H1 (cell line): Measurements from ENCODE around the gene RANBP17. TPM values are rescaled to one million over a fixed set of nuclear protein-coding genes. Genes with fewer than 3 reads are reported as not detected.

ENCODE experiments used
- CTCF ChIA-PET: fragments of 300-600 bp; sonication (Branson Sonifier 250); formaldehyde crosslinking; loops from one replicate; lab custom pipeline; 2021; ENCODE audit not compliant: partially characterized antibody; lab: Charles Lee
- POLR2A ChIA-PET: fragments of 300-600 bp; sonication (Branson Sonifier 250); formaldehyde crosslinking; loops from one replicate; lab custom pipeline; 2021; ENCODE audit warnings: inconsistent platforms; ENCODE audit not compliant: partially characterized antibody; lab: Charles Lee
- DNase-seq, 2 experiments: peaks; one replicate each; pipeline versions ENCODE4 v3.0.0 to v3.0.0-alpha.2; 2010 to 2022; ENCODE audit warnings: low spot score in 2 of 2, low read depth in 1 of 2, mixed read lengths in 1 of 2
- FAIRE-seq: peaks from 2 replicates; lab custom pipeline; 2011; peaks lifted over from hg19 to GRCh38; lab: Jason Lieb, UNC
- H2AFZ ChIP-seq: 2 replicates; pipeline ENCODE4 v1.8.1; 2012; ENCODE audit warnings: low read length, inconsistent platforms
- H2AK5ac ChIP-seq: 2 replicates; pipeline ENCODE4 v1.6.1; 2013; ENCODE audit warnings: low read depth, low read length
- H2BK120ac ChIP-seq: replicated peaks from 2 replicates; pipeline ENCODE3; 2013; ENCODE audit warnings: low read depth, low read length, inconsistent platforms
- H2BK12ac ChIP-seq: 2 replicates; pipeline ENCODE4 v1.6.1; 2013; ENCODE audit warnings: low read depth, low read length
- H2BK15ac ChIP-seq: 2 replicates; pipeline ENCODE4 v1.6.1; 2013; ENCODE audit warnings: low read length
- H2BK20ac ChIP-seq: 2 replicates; pipeline ENCODE4 v1.6.1; 2013; ENCODE audit warnings: low read length
- H2BK5ac ChIP-seq: 2 replicates; pipeline ENCODE4 v1.6.1; 2013; ENCODE audit warnings: low read depth, low read length
- H3K14ac ChIP-seq: 2 replicates; pipeline ENCODE4 v1.6.1; 2013; ENCODE audit warnings: inconsistent platforms; ENCODE audit not compliant: insufficient read length
- H3K18ac ChIP-seq: 2 replicates; pipeline ENCODE4 v1.6.1; 2013; ENCODE audit warnings: low read length; ENCODE audit errors: extremely low read depth
- H3K23ac ChIP-seq: 2 replicates; pipeline ENCODE4 v1.6.1; 2013; ENCODE audit warnings: inconsistent platforms; ENCODE audit not compliant: insufficient read length
- H3K23me2 ChIP-seq: 2 replicates; pipeline ENCODE4 v1.6.1; 2013; ENCODE audit warnings: low read depth, low read length
- H3K27ac ChIP-seq: 2 replicates; pipeline ENCODE4 v1.6.1; 2011; ENCODE audit warnings: low read depth, low read length, inconsistent platforms
- H3K27me3 ChIP-seq, 4 experiments: replicated peaks in 1 of 4; 1 replicate in 1 of 4; 2 replicates in 3 of 4; pipeline versions ENCODE4 v1.6.1 to v1.8.1; 2011 to 2013; ENCODE audit warnings: low read length in 3 of 4, mild to moderate bottlenecking in 3 of 4, inconsistent platforms in 2 of 4, mixed read lengths in 2 of 4, moderate library complexity in 1 of 4; ENCODE audit not compliant: control insufficient read depth in 3 of 4, insufficient read depth in 3 of 4; ENCODE audit errors: extremely low read depth in 1 of 4
- H3K36me3 ChIP-seq, 4 experiments: 2 replicates each; pipeline versions ENCODE4 v1.6.1 to v1.8.1; 2011 to 2013; ENCODE audit warnings: mild to moderate bottlenecking in 4 of 4, low read length in 3 of 4, moderate library complexity in 2 of 4, control low read depth in 1 of 4, inconsistent platforms in 1 of 4; ENCODE audit not compliant: insufficient read depth in 4 of 4, control insufficient read depth in 2 of 4
- H3K4ac ChIP-seq: replicated peaks from 2 replicates; pipeline ENCODE3; 2013; ENCODE audit warnings: low read length, low read depth, mixed read lengths, inconsistent platforms; ENCODE audit not compliant: insufficient read length
- H3K4me1 ChIP-seq, 4 experiments: replicated peaks in 1 of 4; 1 replicate in 1 of 4; 2 replicates in 3 of 4; pipeline versions ENCODE4 v1.6.1 to v1.8.1; 2011 to 2013; ENCODE audit warnings: low read length in 3 of 4, inconsistent platforms in 2 of 4, mixed read lengths in 1 of 4; ENCODE audit not compliant: insufficient read depth in 4 of 4, control insufficient read depth in 3 of 4
- H3K4me2 ChIP-seq, 2 experiments: 2 replicates each; pipeline versions ENCODE4 v1.6.1 to v1.8.1; 2011 to 2013; ENCODE audit warnings: low read depth in 2 of 2, low read length in 2 of 2, control low read depth in 1 of 2, inconsistent platforms in 1 of 2, mild to moderate bottlenecking in 1 of 2; ENCODE audit not compliant: insufficient read depth in 1 of 2
- H3K4me3 ChIP-seq, 4 experiments: fragments of 200-600, 300-600 bp in 1 of 4; sonication (generic), shearing (Covaris generic), sonication (Bioruptor Twin) in 1 of 4; 2 replicates each; pipeline versions ENCODE4 v1.5.1 to v1.8.1; 2011 to 2016; ENCODE audit warnings: low read length in 4 of 4, low read depth in 3 of 4, control low read depth in 2 of 4, inconsistent platforms in 2 of 4, mild to moderate bottlenecking in 2 of 4, mixed read lengths in 1 of 4, moderate library complexity in 1 of 4; ENCODE audit not compliant: insufficient read depth in 2 of 4; ENCODE audit errors: extremely low read depth in 1 of 4
- H3K56ac ChIP-seq: replicated peaks from 2 replicates; pipeline ENCODE3; 2013; ENCODE audit warnings: low read depth, mild to moderate bottlenecking, mixed read lengths, low read length, inconsistent platforms; ENCODE audit not compliant: insufficient read length
- H3K79me1 ChIP-seq: 2 replicates; pipeline ENCODE4 v1.6.1; 2013; ENCODE audit warnings: low read depth, low read length, control low read depth
- H3K79me2 ChIP-seq, 2 experiments: 2 replicates each; pipeline versions ENCODE4 v1.6.1 to v1.8.1; 2012 to 2013; ENCODE audit warnings: low read length in 2 of 2, mild to moderate bottlenecking in 2 of 2, inconsistent platforms in 1 of 2; ENCODE audit not compliant: insufficient read depth in 2 of 2, control insufficient read depth in 1 of 2
- H3K9ac ChIP-seq, 4 experiments: replicated peaks in 1 of 4; 1 replicate in 1 of 4; 2 replicates in 3 of 4; pipeline versions ENCODE4 v1.6.1 to v1.8.1; 2011 to 2013; ENCODE audit warnings: low read depth in 3 of 4, low read length in 3 of 4, control low read depth in 2 of 4, mild to moderate bottlenecking in 2 of 4, moderate library complexity in 2 of 4, inconsistent platforms in 1 of 4; ENCODE audit errors: extremely low read depth in 1 of 4
- H3K9me3 ChIP-seq, 2 experiments: 2 replicates each; pipeline versions ENCODE4 v1.6.1 to v1.8.1; 2012 to 2013; ENCODE audit warnings: mild to moderate bottlenecking in 2 of 2, moderate library complexity in 2 of 2, control low read depth in 1 of 2, inconsistent platforms in 1 of 2, low read depth in 1 of 2, low read length in 1 of 2, mixed read lengths in 1 of 2; ENCODE audit not compliant: insufficient read depth in 2 of 2
- H4K20me1 ChIP-seq, 2 experiments: replicated peaks in 1 of 2; 2 replicates each; pipeline versions ENCODE3 to v1.8.1; 2011 to 2013; ENCODE audit warnings: inconsistent platforms in 2 of 2, low read length in 2 of 2, mild to moderate bottlenecking in 1 of 2; ENCODE audit not compliant: insufficient read depth in 2 of 2, control insufficient read depth in 1 of 2
- H4K5ac ChIP-seq: 2 replicates; pipeline ENCODE4 v1.6.1; 2013; ENCODE audit warnings: low read length, low read depth, mixed read lengths, inconsistent platforms; ENCODE audit not compliant: insufficient read length
- H4K8ac ChIP-seq: 2 replicates; pipeline ENCODE4 v1.8.0; 2013; ENCODE audit warnings: mild to moderate bottlenecking, moderate library complexity, low read length, inconsistent platforms; ENCODE audit not compliant: insufficient read depth; ENCODE audit errors: extremely low read depth
- H4K91ac ChIP-seq: replicated peaks from 2 replicates; pipeline ENCODE3; 2013; ENCODE audit warnings: low read length, mixed read lengths, inconsistent platforms; ENCODE audit not compliant: insufficient read length
- ASH2L ChIP-seq: fragments of 200-600, 300-600 bp; sonication (generic); IDR thresholded peaks from one replicate; pipeline ENCODE4 v1.7.1; 2017; ENCODE audit warnings: low read length
- ATF3 ChIP-seq: IDR thresholded peaks from 2 replicates; pipeline ENCODE4 v1.6.1; 2011; ENCODE audit warnings: low read depth, mild to moderate bottlenecking, low read length; ENCODE audit not compliant: insufficient read depth
- CTCF ChIP-seq, 3 experiments: IDR thresholded peaks; 1 replicate in 2 of 3; 2 replicates in 1 of 3; pipeline versions ENCODE4 v1.5.1 to v1.6.1; 2011; ENCODE audit warnings: low read length in 3 of 3, mild to moderate bottlenecking in 3 of 3, inconsistent platforms in 2 of 3, low read depth in 1 of 3, moderate library complexity in 1 of 3; ENCODE audit not compliant: insufficient read depth in 1 of 3; ENCODE audit errors: control extremely low read depth in 1 of 3
- KDM5A ChIP-seq: fragments of 200-600 bp; IDR thresholded peaks from 2 replicates; pipeline ENCODE4 v1.7.1; 2012; ENCODE audit warnings: mild to moderate bottlenecking, low read length, inconsistent platforms, mixed read lengths
- POLR2AphosphoS5 ChIP-seq: IDR thresholded peaks from 2 replicates; pipeline ENCODE4 v1.6.1; 2011; ENCODE audit warnings: low read depth, low read length
- RAD21 ChIP-seq, 2 experiments: IDR thresholded peaks in 1 of 2; conservative IDR thresholded peaks in 1 of 2; 2 replicates each; pipeline ENCODE4 v1.6.1; 2011; ENCODE audit warnings: low read depth in 2 of 2, low read length in 2 of 2, improper control_type of control experiment in 1 of 2, inconsistent platforms in 1 of 2, mild to moderate bottlenecking in 1 of 2, moderate library complexity in 1 of 2
- RNF2 ChIP-seq: fragments of 200-900, 300-1000 bp; sonication (generic); IDR thresholded peaks from 2 replicates; pipeline ENCODE4 v1.7.1; 2016; ENCODE audit warnings: borderline replicate concordance, low read depth, mild to moderate bottlenecking, antibody characterized with exemption, low read length; ENCODE audit not compliant: poor library complexity, severe bottlenecking; ENCODE audit errors: missing control alignments
- SAP30 ChIP-seq: fragments of 300-600 bp; sonication (generic); IDR thresholded peaks from 2 replicates; pipeline ENCODE4 v1.7.1; 2012; ENCODE audit warnings: low read length, moderate library complexity, mild to moderate bottlenecking, inconsistent platforms; ENCODE audit not compliant: insufficient read depth, insufficient replicate concordance
- WGBS, 2 experiments: shearing (Covaris generic) in 1 of 2; methylation state at CpG; one replicate each; pipeline versions ENCODE4 v1.1.6 to v1.1.7; 2013 to 2015; ENCODE audit warnings: low lambda C conversion rate in 2 of 2, mixed read lengths in 2 of 2, inconsistent platforms in 1 of 2, low coverage in 1 of 2, missing lambda C conversion rate in 1 of 2; ENCODE audit not compliant: insufficient replicate concordance in 2 of 2, insufficient coverage in 1 of 2, insufficient read length in 1 of 2; ENCODE audit errors: extremely low coverage in 1 of 2, missing lambda C conversion rate in 1 of 2; 5-methylcytosine and 5-hydroxymethylcytosine counted together
- polyA plus RNA-seq, 7 experiments: library from polyadenylated mRNA; depleted of rRNA in 3 of 7; stranded (reverse) in 5 of 7; unstranded in 2 of 7; fragments of >200 nt in 5 of 7; fragments of 200-250 nt in 2 of 7; gene quantifications; 1 replicate in 5 of 7; 2 replicates in 1 of 7; 4 replicates in 1 of 7; pipeline versions ENCODE4 v1.2.1 to v1.2.3, GENCODE V29; 2011 to 2013; ENCODE audit warnings: missing spikeins in 2 of 7, mixed read lengths in 2 of 7
- total RNA-seq: library from RNA; stranded (reverse); fragmentation: NEBNext Ultra II Directional; extraction: Animal tissue kit (Norgen Biotek cat#: 25700); gene quantifications from 2 replicates; pipeline ENCODE4 v1.2.1, GENCODE V29; 2021

Gene RANBP17
- total and polyA plus RNA-seq, 2 of the 8 experiments (the other 6 are each of a cell fraction or from before 2014, with no cell fraction given) = 8.6 to 21.3 TPM

GRCh38 chr5:171129308-171129707 is 267.5 kb downstream of the RANBP17 start:
- no peak overlapping the region for H2BK5ac ChIP-seq

More at GRCh38 chr5:171129308-171129707, 267.5 kb downstream of the RANBP17 start:
- Histone ChIP-seq H3K36me3 (no peaks in the 10 kb centered on the region), H3K4me3 (no peak overlapping the region), H3K27me3 (no peaks in the 10 kb centered on the region)
- TF ChIP-seq KDM5A (no peak), CTCF (IDR thresholded peaks at IDR 0.05; ENCODE audit: control extremely low read depth in 1 of 3, insufficient read depth in 1 of 3, low read depth in 1 of 3, low read length in 3 of 3) (peak in 2 of 3 experiments; percentile 18 to 37; a peak in 3 of 4 replicates), ATF3 (no peak), SAP30 (no peak), ASH2L (no peak), RNF2 (no peak), RAD21 (IDR thresholded peaks at IDR 0.05 in 1 of 2, conservative IDR thresholded peaks at IDR 0.05 in 1 of 2; ENCODE audit: low read depth in 2 of 2, low read length in 2 of 2) (peak in 1 of 2 experiments; percentile 36; a peak in 1 of 4 replicates), POLR2AphosphoS5 (no peak)
- TF ChIP-seq, all 59 proteins: peak for 2
- no peak overlapping the region for H3K27ac ChIP-seq
- H3K18ac ChIP-seq = no peak overlapping the region
- no peaks in the 10 kb centered on the region for H4K20me1 ChIP-seq
- no peaks in the 10 kb centered on the region for H3K4me1 ChIP-seq
- no peak overlapping the region for H2BK12ac ChIP-seq
- H3K9me3 ChIP-seq = no peaks in the 10 kb centered on the region
- no peak overlapping the region for H4K5ac ChIP-seq
- WGBS, 2 experiments = 87% methylated on average over 5 of the region's 5 CpGs; no CpG with 5 or more reads in 1 of the 2 experiments
- ChIA-PET POLR2A (interaction anchor here (0.6 kb wide), 1 partner anchor 11 kb away, joined by 3 read pairs; no protein-coding TSS in a partner anchor), CTCF (interaction anchor here (0.6 to 0.9 kb wide), 3 partner anchors 8 to 194 kb away, joined by 3 read pairs; no protein-coding TSS in a partner anchor)
- H2AK5ac ChIP-seq = no peak overlapping the region
- H4K91ac ChIP-seq = no peak overlapping the region
- no peak overlapping the region for H2AFZ ChIP-seq
- H3K4me2 ChIP-seq = no peak overlapping the region
- H3K79me1 ChIP-seq = no peaks in the 10 kb centered on the region
- no peak overlapping the region for H3K4ac ChIP-seq
- no peak overlapping the region for H3K56ac ChIP-seq
- H4K8ac ChIP-seq = no peak overlapping the region
- H3K23ac ChIP-seq = no peak overlapping the region
- DNase-seq = no peak
- FAIRE-seq = peak; percentile 58
- H2BK20ac ChIP-seq = no peak overlapping the region
- H3K79me2 ChIP-seq = no peaks in the 10 kb centered on the region
- H2BK120ac ChIP-seq = no peak overlapping the region
- H3K9ac ChIP-seq = no peak overlapping the region
- no peaks in the 10 kb centered on the region for H3K23me2 ChIP-seq
- no peak overlapping the region for H3K14ac ChIP-seq
- no peak overlapping the region for H2BK15ac ChIP-seq
